ENCODE measurements around the gene SLIT3. TPM values are rescaled to one million over a fixed set of nuclear protein-coding genes. Genes with fewer than 3 reads are reported as not detected.

The SLIT3 gene
- total and polyA plus RNA-seq, 2 donors = 8.4 to 9.2 TPM

DNA sequence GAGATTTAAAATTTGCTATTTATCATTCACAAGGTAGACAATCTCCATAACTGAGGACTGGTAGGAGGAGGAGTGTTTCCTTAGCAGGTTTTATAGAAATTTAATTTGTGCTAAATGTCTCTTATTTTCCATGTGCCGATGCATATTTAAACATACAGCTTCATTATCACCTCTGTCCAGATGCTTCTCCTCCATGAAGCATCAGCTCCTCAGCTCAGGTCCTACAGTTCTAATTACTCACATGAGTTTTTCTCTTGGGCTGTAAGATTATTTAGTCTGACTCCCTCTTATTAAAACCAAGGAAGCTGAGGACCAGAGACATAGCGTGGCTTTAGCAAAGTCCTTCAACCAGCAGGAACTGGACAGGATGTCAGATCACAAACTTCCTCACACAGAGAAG is 421.6 kb downstream of the SLIT3 start:
- 97% methylated on average over 2 of the region's 2 CpGs for WGBS
- Histone ChIP-seq H3K9me3 (ENCODE audit: control insufficient read depth in 2 of 2, insufficient read depth in 1 of 2, low read length in 1 of 2) (no peaks in the 10 kb centered on the region), H3K4me1 (ENCODE audit: control insufficient read depth in 2 of 2, insufficient read depth in 2 of 2, low read length in 2 of 2) (peaks cover 0 to 24% of the 10 kb centered on the region in 2 donors), H3K27ac (ENCODE audit: low read depth in 1 of 2, low read length in 1 of 2) (no peak overlapping the region), H3K36me3 (ENCODE audit: control insufficient read depth in 2 of 2, insufficient read depth in 2 of 2, low read length in 1 of 2) (no peaks in the 10 kb centered on the region), H3K27me3 (ENCODE audit: control insufficient read depth in 2 of 2, insufficient read depth in 1 of 2, low read length in 1 of 2) (no peaks in the 10 kb centered on the region), H3K4me3 (ENCODE audit: low read length in 2 of 2) (no peak overlapping the region)
- DNase-seq (ENCODE audit: low read depth in 6 of 9, low spot score in 9 of 9) = no peak

DNA sequence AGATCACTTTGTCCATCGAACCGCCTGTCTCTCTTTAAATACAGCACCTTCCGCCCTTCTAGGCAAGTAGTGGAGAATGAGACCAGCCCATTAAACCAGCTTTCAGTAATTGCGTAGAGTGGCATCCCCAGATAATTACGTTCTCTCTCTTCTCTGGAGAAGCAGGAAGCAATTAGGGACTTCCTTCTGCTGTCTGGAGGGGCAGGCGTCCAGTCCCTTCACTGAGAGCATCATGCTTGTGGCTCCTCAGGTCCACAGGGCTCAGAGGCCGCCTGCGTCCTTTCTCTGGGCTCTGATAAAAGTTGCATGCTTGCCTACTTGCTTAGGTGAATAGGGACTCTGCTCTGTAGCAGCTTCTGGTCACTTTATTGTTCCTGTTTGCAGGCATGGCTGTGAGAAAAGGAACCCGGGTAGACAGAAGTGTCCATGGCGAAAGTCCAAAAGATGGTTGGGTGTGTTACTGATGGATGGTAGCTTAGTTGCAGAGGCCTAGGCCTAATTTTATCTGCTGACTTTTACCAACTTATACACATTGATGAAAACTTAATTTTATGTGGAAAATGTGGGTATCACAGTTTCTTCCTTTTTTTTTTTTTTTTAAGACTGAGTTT is 422.7 kb downstream of the SLIT3 start:
- H3K27ac ChIP-seq (ENCODE audit: low read depth in 1 of 2, low read length in 1 of 2) = no peak overlapping the region
- DNase-seq (ENCODE audit: low read depth in 6 of 9, low spot score in 9 of 9) = no peak
- H3K4me3 ChIP-seq (ENCODE audit: low read length in 2 of 2) = no peak overlapping the region
- peaks cover 0 to 24% of the 10 kb centered on the region in 2 donors for H3K4me1 ChIP-seq (ENCODE audit: control insufficient read depth in 2 of 2, insufficient read depth in 2 of 2, low read length in 2 of 2)
- H3K27me3 ChIP-seq (ENCODE audit: control insufficient read depth in 2 of 2, insufficient read depth in 1 of 2, low read length in 1 of 2) = no peaks in the 10 kb centered on the region
- no peaks in the 10 kb centered on the region for H3K36me3 ChIP-seq (ENCODE audit: control insufficient read depth in 2 of 2, insufficient read depth in 2 of 2, low read length in 1 of 2)
- H3K9me3 ChIP-seq (ENCODE audit: control insufficient read depth in 2 of 2, insufficient read depth in 1 of 2, low read length in 1 of 2) = no peaks in the 10 kb centered on the region
- WGBS = 76% methylated on average over 10 of the region's 10 CpGs

DNA sequence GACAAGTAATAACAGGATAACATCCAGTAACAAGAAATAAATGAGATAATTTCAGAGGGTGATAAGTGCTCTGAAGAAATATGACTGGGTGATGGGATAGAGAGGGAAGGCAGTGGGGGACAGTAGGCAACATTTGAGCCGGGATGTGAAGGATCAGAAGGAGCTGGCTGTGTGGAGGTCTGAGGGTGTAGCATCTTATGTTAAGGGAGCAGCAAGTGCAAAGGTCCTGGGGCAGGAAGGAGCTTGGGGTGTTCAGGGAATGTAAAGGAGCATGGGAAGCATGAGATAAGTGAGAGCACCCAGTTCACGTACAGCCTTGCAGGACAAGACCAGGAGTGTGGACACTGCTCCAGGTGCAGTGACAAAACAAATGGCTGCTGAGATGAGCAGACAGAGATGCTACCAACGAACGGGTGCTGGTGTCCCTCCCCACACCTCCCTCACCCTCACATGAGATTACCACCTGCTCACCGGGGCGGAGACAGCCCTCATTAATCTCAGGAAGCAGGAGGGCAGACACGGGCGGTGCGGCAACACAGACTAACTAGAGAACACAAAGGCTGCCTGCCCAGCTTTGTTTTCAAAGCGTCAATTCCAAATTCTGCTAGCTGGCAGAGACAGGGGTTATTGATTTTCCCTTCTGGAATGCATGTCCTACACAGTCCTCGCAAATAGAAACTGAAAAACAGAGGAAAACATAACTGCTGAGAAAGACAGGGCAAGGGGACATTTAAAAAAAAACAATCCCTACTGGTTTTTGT is 423.6 kb downstream of the SLIT3 start:
- 18% methylated on average over 11 of the region's 11 CpGs for WGBS
- DNase-seq (ENCODE audit: low read depth in 6 of 9, low spot score in 9 of 9) = peak in 5 of 9 donors; percentile 18 to 63 (median 51)

DNA sequence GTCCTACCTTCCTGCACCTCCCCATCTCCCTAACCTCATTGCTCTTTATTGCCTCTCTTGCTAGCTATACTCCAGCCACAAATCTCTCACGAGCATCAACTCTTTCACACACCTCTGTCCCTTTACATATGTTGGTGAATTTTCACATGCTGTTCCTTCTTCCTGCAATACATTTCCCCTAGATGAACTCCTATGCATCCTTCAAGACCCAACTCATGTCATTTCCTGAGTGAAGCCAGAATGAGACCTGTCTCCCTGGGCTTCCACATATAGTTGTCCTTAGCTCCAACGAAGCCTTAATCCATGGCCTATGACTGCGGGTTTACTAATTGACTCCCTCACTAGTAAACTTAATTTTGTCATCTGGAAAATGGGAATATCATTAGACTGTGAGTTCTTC is 424.5 kb downstream of the SLIT3 start:
- no peak for DNase-seq (ENCODE audit: low read depth in 6 of 9, low spot score in 9 of 9)
- no peak overlapping the region for H3K4me3 ChIP-seq (ENCODE audit: low read length in 2 of 2)
- no peak overlapping the region for H3K27ac ChIP-seq (ENCODE audit: low read depth in 1 of 2, low read length in 1 of 2)
- peaks cover 0 to 24% of the 10 kb centered on the region in 2 donors for H3K4me1 ChIP-seq (ENCODE audit: control insufficient read depth in 2 of 2, insufficient read depth in 2 of 2, low read length in 2 of 2)
- WGBS = 97% methylated on average over 3 of the region's 3 CpGs
- H3K27me3 ChIP-seq (ENCODE audit: control insufficient read depth in 2 of 2, insufficient read depth in 1 of 2, low read length in 1 of 2) = no peaks in the 10 kb centered on the region
- no peaks in the 10 kb centered on the region for H3K36me3 ChIP-seq (ENCODE audit: control insufficient read depth in 2 of 2, insufficient read depth in 2 of 2, low read length in 1 of 2)
- no peaks in the 10 kb centered on the region for H3K9me3 ChIP-seq (ENCODE audit: control insufficient read depth in 2 of 2, insufficient read depth in 1 of 2, low read length in 1 of 2)

More for the DNA sequence above, 423.6 kb downstream of the SLIT3 start:
- Histone ChIP-seq H3K27ac (ENCODE audit: low read depth in 1 of 2, low read length in 1 of 2) (no peak overlapping the region), H3K36me3 (ENCODE audit: control insufficient read depth in 2 of 2, insufficient read depth in 2 of 2, low read length in 1 of 2) (no peaks in the 10 kb centered on the region), H3K9me3 (ENCODE audit: control insufficient read depth in 2 of 2, insufficient read depth in 1 of 2, low read length in 1 of 2) (no peaks in the 10 kb centered on the region), H3K4me1 (ENCODE audit: control insufficient read depth in 2 of 2, insufficient read depth in 2 of 2, low read length in 2 of 2) (peaks cover 0 to 24% of the 10 kb centered on the region in 2 donors), H3K4me3 (ENCODE audit: low read length in 2 of 2) (no peak overlapping the region), H3K27me3 (ENCODE audit: control insufficient read depth in 2 of 2, insufficient read depth in 1 of 2, low read length in 1 of 2) (no peaks in the 10 kb centered on the region)

DNA sequence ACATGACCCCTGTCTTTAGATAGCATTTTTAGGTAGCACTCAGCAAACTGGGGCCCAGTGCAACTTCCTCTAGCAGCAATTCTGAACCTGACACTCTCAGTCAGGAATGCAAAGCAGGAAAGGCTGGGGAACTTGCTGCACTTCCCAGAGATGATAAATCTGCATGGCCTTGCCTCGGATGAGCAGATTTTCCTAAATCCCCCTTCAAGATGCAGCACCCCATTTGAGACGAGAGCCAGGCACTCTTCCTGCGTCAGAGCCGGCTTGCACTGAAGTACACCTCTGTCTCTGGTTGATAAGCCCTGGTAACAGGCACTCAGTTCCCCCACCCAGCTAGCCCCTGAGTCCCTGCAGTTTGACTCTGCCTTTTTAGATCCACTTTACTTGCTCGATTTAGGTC is 425.1 kb downstream of the SLIT3 start:
- no peaks in the 10 kb centered on the region for H3K9me3 ChIP-seq (ENCODE audit: control insufficient read depth in 2 of 2, insufficient read depth in 1 of 2, low read length in 1 of 2)
- peaks cover 0 to 24% of the 10 kb centered on the region in 2 donors for H3K4me1 ChIP-seq (ENCODE audit: control insufficient read depth in 2 of 2, insufficient read depth in 2 of 2, low read length in 2 of 2)
- H3K36me3 ChIP-seq (ENCODE audit: control insufficient read depth in 2 of 2, insufficient read depth in 2 of 2, low read length in 1 of 2) = no peaks in the 10 kb centered on the region
- no peaks in the 10 kb centered on the region for H3K27me3 ChIP-seq (ENCODE audit: control insufficient read depth in 2 of 2, insufficient read depth in 1 of 2, low read length in 1 of 2)
- 65% methylated on average over 5 of the region's 5 CpGs for WGBS
- no peak overlapping the region for H3K4me3 ChIP-seq (ENCODE audit: low read length in 2 of 2)
- no peak overlapping the region for H3K27ac ChIP-seq (ENCODE audit: low read depth in 1 of 2, low read length in 1 of 2)
- no peak for DNase-seq (ENCODE audit: low read depth in 6 of 9, low spot score in 9 of 9)

DNA sequence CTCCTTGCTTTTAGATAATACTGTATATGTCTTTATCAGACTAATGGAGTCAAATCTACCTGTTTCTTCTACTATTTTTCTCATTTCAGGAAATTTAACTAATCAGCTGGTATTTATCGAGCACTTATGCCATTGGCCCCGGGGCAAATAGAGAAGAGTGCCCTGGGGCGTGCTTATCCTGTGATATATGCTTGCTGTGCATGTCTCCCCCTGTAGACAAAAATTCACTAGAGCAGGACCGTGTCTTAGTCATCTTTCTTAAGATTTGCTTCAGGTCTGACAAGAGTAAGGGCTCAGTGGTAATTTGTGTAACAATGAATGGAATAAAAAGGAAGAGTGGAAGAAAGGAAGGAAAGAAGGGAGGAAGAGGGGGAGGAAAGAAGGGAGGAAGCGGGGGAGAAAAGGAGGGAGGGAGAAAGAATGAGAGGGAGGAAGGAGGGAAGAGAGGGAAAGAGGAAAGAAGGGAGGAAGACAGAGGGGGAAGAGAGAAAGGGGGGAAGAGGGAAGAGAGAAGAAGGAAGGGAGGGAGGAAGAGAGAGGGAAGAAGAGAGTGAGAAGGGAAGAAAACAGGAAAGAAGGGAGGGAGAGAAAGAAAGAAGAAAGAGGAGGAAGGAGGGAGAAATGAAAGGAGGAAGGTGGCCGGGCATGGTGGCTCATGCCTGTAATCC is 426.1 kb downstream of the SLIT3 start:
- no peaks in the 10 kb centered on the region for H3K27me3 ChIP-seq (ENCODE audit: control insufficient read depth in 2 of 2, insufficient read depth in 1 of 2, low read length in 1 of 2)
- WGBS = 75% methylated on average over 6 of the region's 6 CpGs
- no peaks in the 10 kb centered on the region for H3K36me3 ChIP-seq (ENCODE audit: control insufficient read depth in 2 of 2, insufficient read depth in 2 of 2, low read length in 1 of 2)
- peaks cover 0 to 24% of the 10 kb centered on the region in 2 donors for H3K4me1 ChIP-seq (ENCODE audit: control insufficient read depth in 2 of 2, insufficient read depth in 2 of 2, low read length in 2 of 2)
- DNase-seq (ENCODE audit: low read depth in 6 of 9, low spot score in 9 of 9) = no peak
- no peak overlapping the region for H3K27ac ChIP-seq (ENCODE audit: low read depth in 1 of 2, low read length in 1 of 2)
- H3K9me3 ChIP-seq (ENCODE audit: control insufficient read depth in 2 of 2, insufficient read depth in 1 of 2, low read length in 1 of 2) = no peaks in the 10 kb centered on the region
- no peak overlapping the region for H3K4me3 ChIP-seq (ENCODE audit: low read length in 2 of 2)

DNA sequence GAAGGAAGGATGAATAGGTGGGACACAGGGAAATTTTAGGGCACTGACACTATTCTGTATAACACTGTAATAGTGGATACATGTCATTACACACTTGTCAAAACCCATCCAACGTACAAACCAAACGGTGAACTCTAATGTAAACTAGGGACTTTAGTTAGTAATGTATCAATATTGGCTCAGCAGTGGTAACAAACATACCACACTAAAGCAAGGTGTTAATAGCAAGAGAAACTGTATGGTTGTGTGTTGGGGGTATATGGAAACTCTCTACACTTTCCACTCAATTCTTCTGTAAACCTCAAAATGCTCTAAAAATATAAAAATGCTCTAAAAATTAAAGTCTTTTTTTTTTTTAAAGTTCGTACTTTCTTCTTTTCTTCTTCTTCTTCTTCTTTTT is 428.7 kb downstream of the SLIT3 start:
- Histone ChIP-seq H3K36me3 (ENCODE audit: control insufficient read depth in 2 of 2, insufficient read depth in 2 of 2, low read length in 1 of 2) (no peaks in the 10 kb centered on the region), H3K4me3 (ENCODE audit: low read length in 2 of 2) (no peak overlapping the region), H3K27me3 (ENCODE audit: control insufficient read depth in 2 of 2, insufficient read depth in 1 of 2, low read length in 1 of 2) (no peaks in the 10 kb centered on the region), H3K9me3 (ENCODE audit: control insufficient read depth in 2 of 2, insufficient read depth in 1 of 2, low read length in 1 of 2) (no peaks in the 10 kb centered on the region), H3K27ac (ENCODE audit: low read depth in 1 of 2, low read length in 1 of 2) (no peak overlapping the region), H3K4me1 (ENCODE audit: control insufficient read depth in 2 of 2, insufficient read depth in 2 of 2, low read length in 2 of 2) (peaks cover 0 to 9% of the 10 kb centered on the region in 2 donors)
- no peak for DNase-seq (ENCODE audit: low read depth in 6 of 9, low spot score in 9 of 9)
- 66% methylated on average over 3 of the region's 3 CpGs for WGBS

DNA sequence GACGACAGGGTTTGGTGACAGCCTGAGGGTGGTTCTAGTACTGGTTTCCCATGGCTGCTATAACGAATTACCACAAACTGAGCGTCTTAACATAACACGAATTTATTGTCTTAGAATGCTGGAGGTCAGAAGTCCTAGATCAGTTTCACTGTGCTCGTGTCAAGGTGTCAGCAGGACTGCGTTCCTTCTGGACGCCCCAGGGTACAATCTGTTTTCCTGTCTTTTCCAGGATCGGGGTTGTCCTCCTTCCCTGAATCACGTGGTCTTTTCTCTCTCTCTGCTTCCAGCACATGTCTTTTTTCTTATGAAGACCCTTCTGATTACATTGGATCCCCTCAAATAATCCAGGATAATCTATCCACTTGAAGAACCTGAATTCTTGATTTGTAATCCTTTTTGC is 430.0 kb downstream of the SLIT3 start:
- DNase-seq (ENCODE audit: low read depth in 6 of 9, low spot score in 9 of 9) = no peak
- no peak overlapping the region for H3K27ac ChIP-seq (ENCODE audit: low read depth in 1 of 2, low read length in 1 of 2)
- H3K36me3 ChIP-seq (ENCODE audit: control insufficient read depth in 2 of 2, insufficient read depth in 2 of 2, low read length in 1 of 2) = no peaks in the 10 kb centered on the region
- no peaks in the 10 kb centered on the region for H3K9me3 ChIP-seq (ENCODE audit: control insufficient read depth in 2 of 2, insufficient read depth in 1 of 2, low read length in 1 of 2)
- H3K4me3 ChIP-seq (ENCODE audit: low read length in 2 of 2) = no peak overlapping the region
- no peaks in the 10 kb centered on the region for H3K27me3 ChIP-seq (ENCODE audit: control insufficient read depth in 2 of 2, insufficient read depth in 1 of 2, low read length in 1 of 2)
- H3K4me1 ChIP-seq (ENCODE audit: control insufficient read depth in 2 of 2, insufficient read depth in 2 of 2, low read length in 2 of 2) = peaks cover 0 to 3% of the 10 kb centered on the region in 2 donors
- WGBS = 75% methylated on average over 9 of the region's 9 CpGs

DNA sequence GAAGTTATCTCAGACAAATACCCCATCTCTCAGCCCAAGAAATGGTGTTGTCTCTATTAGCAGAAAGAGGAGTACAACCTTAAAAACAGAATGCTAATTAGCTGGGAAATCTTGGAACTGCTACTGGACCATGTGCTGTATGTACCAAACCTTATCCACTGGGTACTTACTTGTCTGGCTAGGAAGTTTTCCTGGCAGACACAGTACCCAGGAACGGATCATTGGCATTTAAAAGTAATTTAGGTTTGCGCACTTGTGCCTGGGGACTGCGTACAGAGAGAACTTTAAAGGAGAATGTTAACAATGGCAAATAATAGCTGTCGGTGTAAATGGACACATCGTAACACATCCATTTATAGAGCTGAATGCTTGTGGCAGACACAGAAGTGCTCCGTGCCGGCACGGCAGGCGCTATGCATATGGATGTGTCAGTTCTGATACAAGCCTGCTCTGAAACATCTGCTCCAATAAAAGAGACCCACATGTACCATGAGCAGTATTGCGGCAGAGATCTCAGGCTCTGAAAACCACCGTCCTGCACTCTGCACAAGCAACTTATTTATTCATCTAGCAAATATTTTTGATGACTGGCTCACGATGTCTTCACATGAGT is 431.2 kb downstream of the SLIT3 start:
- no peaks in the 10 kb centered on the region for H3K9me3 ChIP-seq (ENCODE audit: control insufficient read depth in 2 of 2, insufficient read depth in 1 of 2, low read length in 1 of 2)
- H3K4me1 ChIP-seq (ENCODE audit: control insufficient read depth in 2 of 2, insufficient read depth in 2 of 2, low read length in 2 of 2) = no peaks in the 10 kb centered on the region
- 97% methylated on average over 12 of the region's 12 CpGs for WGBS
- no peak for DNase-seq (ENCODE audit: low read depth in 6 of 9, low spot score in 9 of 9)
- H3K36me3 ChIP-seq (ENCODE audit: control insufficient read depth in 2 of 2, insufficient read depth in 2 of 2, low read length in 1 of 2) = no peaks in the 10 kb centered on the region
- H3K27ac ChIP-seq (ENCODE audit: low read depth in 1 of 2, low read length in 1 of 2) = no peak overlapping the region
- no peaks in the 10 kb centered on the region for H3K27me3 ChIP-seq (ENCODE audit: control insufficient read depth in 2 of 2, insufficient read depth in 1 of 2, low read length in 1 of 2)
- H3K4me3 ChIP-seq (ENCODE audit: low read length in 2 of 2) = no peak overlapping the region

Measured in thymus (tissue), 11 donors.